Body of pancreas (tissue), 4 donors: Measurements from ENCODE around the gene TENM4. TPM values are rescaled to one million over a fixed set of nuclear protein-coding genes. Genes with fewer than 3 reads are reported as not detected.
A peak's percentile ranks its signal among the peaks of the same experiment; 100 is the strongest.

Experiments
- ATAC-seq: fragments of 150-250 bp; one replicate; pipeline ENCODE4 v1.9.1; 2016
- DNase-seq, 4 donors: peaks; one replicate each; pipeline ENCODE4 v3.0.0-alpha.2; 2019
- H3K27ac ChIP-seq, 4 donors: fragments of 200-600 bp; sonication (generic); 1 replicate in 3 of 4; 2 replicates in 1 of 4; pipeline versions ENCODE4 v1.5.1 to v1.6.1; 2016 to 2019; ENCODE audit warnings: mild to moderate bottlenecking in 1 of 4, mixed read lengths in 1 of 4, moderate library complexity in 1 of 4
- H3K27me3 ChIP-seq, 2 donors: fragments of 200-600 bp; sonication (generic); one replicate each; pipeline ENCODE4 v1.6.0; 2016; ENCODE audit warnings: mild to moderate bottlenecking in 1 of 2
- H3K36me3 ChIP-seq, 2 donors: fragments of 200-600 bp; sonication (generic); replicated peaks in 1 of 2; 2 replicates each; pipeline ENCODE4 v1.5.1; 2016; ENCODE audit warnings: low read depth in 2 of 2; ENCODE audit not compliant: insufficient read depth in 1 of 2
- H3K4me1 ChIP-seq: fragments of 200-600 bp; sonication (generic); one replicate; pipeline ENCODE4 v1.6.0; 2016
- H3K4me3 ChIP-seq, 2 donors: fragments of 200-600 bp; sonication (generic); 1 replicate in 1 of 2; 2 replicates in 1 of 2; pipeline ENCODE4 v1.5.1; 2016 to 2019
- H3K9me3 ChIP-seq, 3 donors: fragments of 200-600 bp; sonication (generic); 1 replicate in 2 of 3; 2 replicates in 1 of 3; pipeline ENCODE4 v1.5.1; 2016
- POLR2A ChIP-seq, 3 donors: fragments of 450-650 bp; IDR thresholded peaks; one replicate each; pipeline ENCODE4 v1.6.1; 2016; ENCODE audit warnings: antibody characterized with exemption in 3 of 3, mild to moderate bottlenecking in 2 of 3
- WGBS, 2 donors: methylation state at CpG; one replicate each; pipeline ENCODE4 v1.1.5; 2017; 5-methylcytosine and 5-hydroxymethylcytosine counted together
- intact Hi-C: fragments of 100-400 bp; cut with DNase I; formaldehyde crosslinking; loops from one replicate; pipeline ENCODE4 v1.15.1; 2023
- total RNA-seq, 2 donors: library from RNA; depleted of rRNA; stranded (reverse); fragments of >200 nt; gene quantifications; one replicate each; pipeline ENCODE4 v1.1.0, GENCODE V29; 2016
- TF ChIP-seq, protein P1 (sequence below), 7 experiments: fragments of 450-650 bp in 4 of 7; fragments of 200-600 bp in 3 of 7; sonication (generic) in 3 of 7; IDR thresholded peaks; one replicate each; pipeline ENCODE4 v1.5.1; 2016 to 2019; ENCODE audit warnings: antibody characterized with exemption in 7 of 7

The TENM4 gene
- total RNA-seq, 2 donors from 2014 or later = 0.78 to 6.6 TPM

DNA sequence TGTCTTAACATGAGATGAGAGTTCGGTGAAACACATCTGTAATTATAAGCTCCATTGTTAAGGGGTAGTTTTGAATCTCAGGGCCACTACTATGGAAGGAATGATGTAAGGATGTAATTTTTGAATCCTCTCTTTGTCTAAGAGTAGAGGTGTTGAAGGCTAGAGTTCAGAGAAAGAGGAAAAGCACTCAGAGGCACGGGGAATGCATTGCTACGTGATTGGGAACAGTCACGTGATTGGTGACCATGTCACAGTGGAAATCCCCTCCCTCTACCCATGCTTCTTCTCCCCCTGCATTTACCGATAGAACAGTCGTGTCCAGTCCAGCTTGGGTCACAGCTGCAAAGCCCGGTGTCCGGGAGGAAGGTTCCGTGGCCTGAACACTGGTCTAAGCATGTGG is 635.8 kb downstream of the TENM4 start:
- intact Hi-C loops = no loop called here
- 79 to 90% methylated on average over 6 to 7 of the region's 9 CpGs for WGBS, 2 donors
- no peaks in the 10 kb centered on the region for H3K27me3 ChIP-seq

DNA sequence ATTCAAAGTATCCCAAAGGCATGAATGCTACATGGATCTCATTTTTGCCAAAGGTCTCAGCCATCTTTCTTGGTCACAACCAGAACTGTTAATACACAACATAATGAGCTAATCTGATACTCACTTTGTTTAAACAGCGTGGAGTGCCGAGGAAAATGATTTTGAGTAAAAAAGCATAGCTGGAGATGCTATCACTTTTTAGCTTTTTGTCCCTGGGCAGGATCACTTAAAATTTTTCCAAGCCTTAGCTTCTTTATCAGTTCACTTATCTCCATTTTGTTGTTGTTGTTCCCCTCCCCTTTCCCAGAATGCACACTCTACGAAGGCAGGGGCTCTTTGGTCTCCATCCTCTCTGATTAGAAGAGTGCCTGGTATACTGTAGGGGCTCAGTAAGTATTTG is 636.8 kb downstream of the TENM4 start:
- Histone ChIP-seq H3K9me3 (no peaks in the 10 kb centered on the region), H3K27me3 (no peaks in the 10 kb centered on the region), H3K4me1 (peaks cover 31% of the 10 kb centered on the region), H3K4me3 (no peak overlapping the region), H3K36me3 (no peaks in the 10 kb centered on the region), H3K27ac (no peak overlapping the region)
- ATAC-seq (no peak), DNase-seq (no peak)
- 86% methylated on average over 3 of the region's 3 CpGs for WGBS, 2 donors
- intact Hi-C loops = no loop called here
- TF ChIP-seq POLR2A (IDR thresholded peaks at IDR 0.05) = no peak
- TF ChIP-seq, protein P1, sequence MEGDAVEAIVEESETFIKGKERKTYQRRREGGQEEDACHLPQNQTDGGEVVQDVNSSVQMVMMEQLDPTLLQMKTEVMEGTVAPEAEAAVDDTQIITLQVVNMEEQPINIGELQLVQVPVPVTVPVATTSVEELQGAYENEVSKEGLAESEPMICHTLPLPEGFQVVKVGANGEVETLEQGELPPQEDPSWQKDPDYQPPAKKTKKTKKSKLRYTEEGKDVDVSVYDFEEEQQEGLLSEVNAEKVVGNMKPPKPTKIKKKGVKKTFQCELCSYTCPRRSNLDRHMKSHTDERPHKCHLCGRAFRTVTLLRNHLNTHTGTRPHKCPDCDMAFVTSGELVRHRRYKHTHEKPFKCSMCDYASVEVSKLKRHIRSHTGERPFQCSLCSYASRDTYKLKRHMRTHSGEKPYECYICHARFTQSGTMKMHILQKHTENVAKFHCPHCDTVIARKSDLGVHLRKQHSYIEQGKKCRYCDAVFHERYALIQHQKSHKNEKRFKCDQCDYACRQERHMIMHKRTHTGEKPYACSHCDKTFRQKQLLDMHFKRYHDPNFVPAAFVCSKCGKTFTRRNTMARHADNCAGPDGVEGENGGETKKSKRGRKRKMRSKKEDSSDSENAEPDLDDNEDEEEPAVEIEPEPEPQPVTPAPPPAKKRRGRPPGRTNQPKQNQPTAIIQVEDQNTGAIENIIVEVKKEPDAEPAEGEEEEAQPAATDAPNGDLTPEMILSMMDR (IDR thresholded peaks at IDR 0.05) = no peak

More for the DNA sequence above, 635.8 kb downstream of the TENM4 start:
- Histone ChIP-seq H3K9me3 (no peaks in the 10 kb centered on the region), H3K27ac (no peak overlapping the region), H3K4me1 (peaks cover 31% of the 10 kb centered on the region), H3K36me3 (no peaks in the 10 kb centered on the region), H3K4me3 (no peak overlapping the region)
- ATAC-seq = no peak
- no peak for DNase-seq
- TF ChIP-seq POLR2A (IDR thresholded peaks at IDR 0.05) = no peak
- TF ChIP-seq, protein P1 (IDR thresholded peaks at IDR 0.05) = no peak

DNA sequence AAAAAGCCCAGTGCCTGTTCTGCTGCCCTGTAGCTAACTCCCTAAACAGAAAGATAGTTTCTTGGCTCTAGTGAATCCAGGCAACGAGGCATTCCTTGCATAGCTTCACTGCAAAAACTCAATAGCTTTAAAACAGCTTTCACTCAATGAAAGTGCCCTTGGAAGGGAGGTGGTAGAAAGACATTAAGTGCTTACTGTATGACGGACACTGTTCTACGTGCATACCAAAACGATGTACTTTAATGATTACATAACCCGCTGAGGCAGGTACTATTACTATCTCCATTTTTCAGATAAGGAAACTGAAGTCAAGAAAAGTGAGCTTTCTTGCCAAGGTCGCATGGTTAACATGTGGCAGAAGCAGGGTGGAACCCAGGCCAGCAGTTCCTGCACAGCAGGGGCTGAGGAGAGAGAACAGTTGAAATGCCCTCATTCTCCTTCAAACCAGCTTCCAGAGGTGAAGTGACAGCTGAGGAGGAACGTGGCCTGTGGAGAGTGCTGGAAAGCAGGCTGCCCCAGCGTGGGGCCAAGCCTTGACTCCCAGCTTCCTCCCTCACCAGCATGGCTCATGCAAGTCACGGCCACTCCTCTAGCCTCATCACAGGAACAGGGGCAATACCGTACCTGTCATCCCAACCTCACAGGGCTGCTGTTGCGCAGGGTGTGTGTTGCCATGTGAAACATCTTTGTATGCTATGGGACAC is 638.6 kb downstream of the TENM4 start:
- peaks cover 48% of the 10 kb centered on the region for H3K4me1 ChIP-seq
- TF ChIP-seq POLR2A (IDR thresholded peaks at IDR 0.05) = no peak
- TF ChIP-seq, protein P1 (IDR thresholded peaks at IDR 0.05) = no peak
- intact Hi-C loops = no loop called here
- 32 to 35% methylated on average over 10 to 11 of the region's 11 CpGs for WGBS, 2 donors
- peak overlapping the region; percentile 68 to 88 (median 84) for H3K27ac ChIP-seq
- H3K4me3 ChIP-seq = no peak overlapping the region
- H3K36me3 ChIP-seq = no peaks in the 10 kb centered on the region
- no peaks in the 10 kb centered on the region for H3K9me3 ChIP-seq
- ATAC-seq = peak; percentile 72
- DNase-seq = peak; percentile 32 to 59 (median 56)
- no peaks in the 10 kb centered on the region for H3K27me3 ChIP-seq

DNA sequence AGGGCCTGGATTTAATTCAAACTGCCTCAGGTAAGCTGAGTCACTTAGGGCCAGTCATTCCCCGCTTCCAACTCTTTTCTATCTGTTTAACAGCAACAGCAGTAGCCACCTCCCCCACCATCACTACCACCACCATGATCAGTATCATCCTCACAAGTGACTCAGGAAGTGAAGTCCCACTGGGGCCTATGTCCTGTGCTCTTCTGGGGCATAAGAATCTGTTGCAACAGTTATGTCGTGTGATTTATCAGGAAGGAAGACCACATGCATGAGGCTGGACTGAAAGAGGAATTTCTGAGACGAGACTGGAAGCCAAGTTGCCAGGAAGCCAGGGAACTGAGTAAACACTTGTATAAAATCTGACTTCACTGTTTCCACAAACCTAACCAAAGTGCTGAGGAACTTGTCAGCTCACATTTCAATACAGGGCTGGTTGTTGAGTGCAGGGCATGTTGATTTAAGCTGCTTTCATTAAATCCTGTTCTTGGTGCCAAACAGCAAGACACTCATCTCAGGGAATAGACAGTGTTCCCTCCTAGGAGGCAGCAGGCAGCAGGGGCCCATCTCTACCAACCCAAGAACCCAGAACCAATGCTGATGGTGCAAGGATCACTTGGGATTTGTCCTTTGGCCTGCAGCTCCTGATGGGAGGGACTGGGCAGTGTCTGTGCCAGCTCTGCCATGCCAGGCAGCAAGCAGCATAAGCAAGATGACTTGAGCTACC is 639.5 kb downstream of the TENM4 start:
- peak in 1 of 3 donors; percentile 21 for TF ChIP-seq POLR2A (IDR thresholded peaks at IDR 0.05)
- TF ChIP-seq, protein P1 (IDR thresholded peaks at IDR 0.05) = no peak
- DNase-seq (peak; percentile 41 to 80 (median 68)), ATAC-seq (peak; percentile 72)
- peak overlapping the region; percentile 68 to 88 (median 84) for H3K27ac ChIP-seq
- no peaks in the 10 kb centered on the region for H3K27me3 ChIP-seq
- H3K4me3 ChIP-seq = no peak overlapping the region
- 1 to 35% methylated on average over 3 of the region's 3 CpGs for WGBS, 2 donors
- H3K4me1 ChIP-seq = peaks cover 57% of the 10 kb centered on the region
- no peaks in the 10 kb centered on the region for H3K9me3 ChIP-seq
- no peaks in the 10 kb centered on the region for H3K36me3 ChIP-seq
- intact Hi-C loops = no loop called here
